ENCODE measurements around the gene SH3RF3. TPM values are rescaled to one million over a fixed set of nuclear protein-coding genes. Genes with fewer than 3 reads are reported as not detected.

Gene SH3RF3
- polyA plus RNA-seq, 2 donors = 1.1 to 1.3 TPM

- no peak overlapping the region for H3K4me3 ChIP-seq (ENCODE audit: low read depth in 1 of 2, low read length in 2 of 2)
- peak overlapping the region; percentile 82 to 90 for H3K27ac ChIP-seq (ENCODE audit: low read depth in 2 of 2, low read length in 1 of 2)
- H3K27me3 ChIP-seq (ENCODE audit: control insufficient read depth in 1 of 2, insufficient read depth in 2 of 2, low read length in 2 of 2) = no peaks in the 10 kb centered on the region
- no peaks in the 10 kb centered on the region for H3K9me3 ChIP-seq (ENCODE audit: control insufficient read depth in 2 of 2, insufficient read depth in 1 of 2, low read depth in 1 of 2, low read length in 1 of 2)
- no peaks in the 10 kb centered on the region for H3K36me3 ChIP-seq (ENCODE audit: control insufficient read depth in 2 of 2, insufficient read depth in 2 of 2, low read length in 1 of 2)
- 81 to 84% methylated on average over 10 of the region's 10 CpGs for WGBS, 2 donors
- peaks cover 14 to 26% of the 10 kb centered on the region in 2 donors for H3K4me1 ChIP-seq (ENCODE audit: control insufficient read depth in 2 of 2, insufficient read depth in 2 of 2, low read length in 1 of 2)
These were observed 114.7 kb downstream of the SH3RF3 start for GRCh38 chr2:109243526-109244303.

- no peaks in the 10 kb centered on the region for H3K9me3 ChIP-seq (ENCODE audit: control insufficient read depth in 2 of 2, insufficient read depth in 1 of 2, low read depth in 1 of 2, low read length in 1 of 2)
- H3K4me3 ChIP-seq (ENCODE audit: low read depth in 1 of 2, low read length in 2 of 2) = no peak overlapping the region
- peaks cover 14 to 26% of the 10 kb centered on the region in 2 donors for H3K4me1 ChIP-seq (ENCODE audit: control insufficient read depth in 2 of 2, insufficient read depth in 2 of 2, low read length in 1 of 2)
- no peaks in the 10 kb centered on the region for H3K36me3 ChIP-seq (ENCODE audit: control insufficient read depth in 2 of 2, insufficient read depth in 2 of 2, low read length in 1 of 2)
- no peaks in the 10 kb centered on the region for H3K27me3 ChIP-seq (ENCODE audit: control insufficient read depth in 1 of 2, insufficient read depth in 2 of 2, low read length in 2 of 2)
- no peak overlapping the region for H3K27ac ChIP-seq (ENCODE audit: low read depth in 2 of 2, low read length in 1 of 2)
These were observed 115.2 kb downstream of the SH3RF3 start for GRCh38 chr2:109244304-109244582.

- peak overlapping the region in 1 of 2 donors; percentile 3 for H3K27ac ChIP-seq (ENCODE audit: low read depth in 2 of 2, low read length in 1 of 2)
- H3K9me3 ChIP-seq (ENCODE audit: control insufficient read depth in 2 of 2, insufficient read depth in 1 of 2, low read depth in 1 of 2, low read length in 1 of 2) = no peaks in the 10 kb centered on the region
- no peaks in the 10 kb centered on the region for H3K27me3 ChIP-seq (ENCODE audit: control insufficient read depth in 1 of 2, insufficient read depth in 2 of 2, low read length in 2 of 2)
- no peak overlapping the region for H3K4me3 ChIP-seq (ENCODE audit: low read depth in 1 of 2, low read length in 2 of 2)
- peaks cover 14 to 26% of the 10 kb centered on the region in 2 donors for H3K4me1 ChIP-seq (ENCODE audit: control insufficient read depth in 2 of 2, insufficient read depth in 2 of 2, low read length in 1 of 2)
- 63 to 67% methylated on average over 4 of the region's 4 CpGs for WGBS, 2 donors
- H3K36me3 ChIP-seq (ENCODE audit: control insufficient read depth in 2 of 2, insufficient read depth in 2 of 2, low read length in 1 of 2) = no peaks in the 10 kb centered on the region
These were observed 115.9 kb downstream of the SH3RF3 start for GRCh38 chr2:109244750-109245382.

- no peak overlapping the region for H3K27ac ChIP-seq (ENCODE audit: low read depth in 2 of 2, low read length in 1 of 2)
- no peaks in the 10 kb centered on the region for H3K27me3 ChIP-seq (ENCODE audit: control insufficient read depth in 1 of 2, insufficient read depth in 2 of 2, low read length in 2 of 2)
- H3K4me3 ChIP-seq (ENCODE audit: low read depth in 1 of 2, low read length in 2 of 2) = no peak overlapping the region
- H3K9me3 ChIP-seq (ENCODE audit: control insufficient read depth in 2 of 2, insufficient read depth in 1 of 2, low read depth in 1 of 2, low read length in 1 of 2) = no peaks in the 10 kb centered on the region
- no peaks in the 10 kb centered on the region for H3K36me3 ChIP-seq (ENCODE audit: control insufficient read depth in 2 of 2, insufficient read depth in 2 of 2, low read length in 1 of 2)
- 93 to 97% methylated on average over 10 of the region's 10 CpGs for WGBS, 2 donors
- H3K4me1 ChIP-seq (ENCODE audit: control insufficient read depth in 2 of 2, insufficient read depth in 2 of 2, low read length in 1 of 2) = peaks cover 14 to 26% of the 10 kb centered on the region in 2 donors
These were observed 117.2 kb downstream of the SH3RF3 start for GRCh38 chr2:109246176-109246575.

- H3K4me1 ChIP-seq (ENCODE audit: control insufficient read depth in 2 of 2, insufficient read depth in 2 of 2, low read length in 1 of 2) = peaks cover 14 to 26% of the 10 kb centered on the region in 2 donors
- no peak overlapping the region for H3K4me3 ChIP-seq (ENCODE audit: low read depth in 1 of 2, low read length in 2 of 2)
- no peaks in the 10 kb centered on the region for H3K36me3 ChIP-seq (ENCODE audit: control insufficient read depth in 2 of 2, insufficient read depth in 2 of 2, low read length in 1 of 2)
- 93% methylated on average over 11 of the region's 11 CpGs for WGBS, 2 donors
- H3K9me3 ChIP-seq (ENCODE audit: control insufficient read depth in 2 of 2, insufficient read depth in 1 of 2, low read depth in 1 of 2, low read length in 1 of 2) = no peaks in the 10 kb centered on the region
- H3K27me3 ChIP-seq (ENCODE audit: control insufficient read depth in 1 of 2, insufficient read depth in 2 of 2, low read length in 2 of 2) = no peaks in the 10 kb centered on the region
- no peak overlapping the region for H3K27ac ChIP-seq (ENCODE audit: low read depth in 2 of 2, low read length in 1 of 2)
These were observed 117.6 kb downstream of the SH3RF3 start for GRCh38 chr2:109246616-109247015.

- Histone ChIP-seq H3K9me3 (ENCODE audit: control insufficient read depth in 2 of 2, insufficient read depth in 1 of 2, low read depth in 1 of 2, low read length in 1 of 2) (no peaks in the 10 kb centered on the region), H3K36me3 (ENCODE audit: control insufficient read depth in 2 of 2, insufficient read depth in 2 of 2, low read length in 1 of 2) (no peaks in the 10 kb centered on the region), H3K4me1 (ENCODE audit: control insufficient read depth in 2 of 2, insufficient read depth in 2 of 2, low read length in 1 of 2) (peaks cover 9 to 20% of the 10 kb centered on the region in 2 donors), H3K27ac (ENCODE audit: low read depth in 2 of 2, low read length in 1 of 2) (peak overlapping the region in 1 of 2 donors; percentile 53), H3K27me3 (ENCODE audit: control insufficient read depth in 1 of 2, insufficient read depth in 2 of 2, low read length in 2 of 2) (no peaks in the 10 kb centered on the region), H3K4me3 (ENCODE audit: low read depth in 1 of 2, low read length in 2 of 2) (no peak overlapping the region)
- 55 to 64% methylated on average over 8 of the region's 8 CpGs for WGBS, 2 donors
These were observed 118.3 kb downstream of the SH3RF3 start for GRCh38 chr2:109247340-109247739.

GRCh38 chr2:109247812-109248211, 118.8 kb downstream of the SH3RF3 start:
- Histone ChIP-seq H3K4me3 (ENCODE audit: low read depth in 1 of 2, low read length in 2 of 2) (no peak overlapping the region), H3K9me3 (ENCODE audit: control insufficient read depth in 2 of 2, insufficient read depth in 1 of 2, low read depth in 1 of 2, low read length in 1 of 2) (no peaks in the 10 kb centered on the region), H3K4me1 (ENCODE audit: control insufficient read depth in 2 of 2, insufficient read depth in 2 of 2, low read length in 1 of 2) (peaks cover 9 to 17% of the 10 kb centered on the region in 2 donors), H3K36me3 (ENCODE audit: control insufficient read depth in 2 of 2, insufficient read depth in 2 of 2, low read length in 1 of 2) (no peaks in the 10 kb centered on the region), H3K27ac (ENCODE audit: low read depth in 2 of 2, low read length in 1 of 2) (peak overlapping the region in 1 of 2 donors; percentile 53), H3K27me3 (ENCODE audit: control insufficient read depth in 1 of 2, insufficient read depth in 2 of 2, low read length in 2 of 2) (no peaks in the 10 kb centered on the region)
- 41 to 48% methylated on average over 3 of the region's 3 CpGs for WGBS, 2 donors

GRCh38 chr2:109248590-109248989, 119.6 kb downstream of the SH3RF3 start:
- no peaks in the 10 kb centered on the region for H3K27me3 ChIP-seq (ENCODE audit: control insufficient read depth in 1 of 2, insufficient read depth in 2 of 2, low read length in 2 of 2)
- 84 to 88% methylated on average over 2 of the region's 2 CpGs for WGBS, 2 donors
- H3K4me1 ChIP-seq (ENCODE audit: control insufficient read depth in 2 of 2, insufficient read depth in 2 of 2, low read length in 1 of 2) = peaks cover 6 to 12% of the 10 kb centered on the region in 2 donors
- H3K4me3 ChIP-seq (ENCODE audit: low read depth in 1 of 2, low read length in 2 of 2) = no peak overlapping the region
- no peaks in the 10 kb centered on the region for H3K36me3 ChIP-seq (ENCODE audit: control insufficient read depth in 2 of 2, insufficient read depth in 2 of 2, low read length in 1 of 2)
- no peaks in the 10 kb centered on the region for H3K9me3 ChIP-seq (ENCODE audit: control insufficient read depth in 2 of 2, insufficient read depth in 1 of 2, low read depth in 1 of 2, low read length in 1 of 2)
- H3K27ac ChIP-seq (ENCODE audit: low read depth in 2 of 2, low read length in 1 of 2) = no peak overlapping the region

GRCh38 chr2:109253217-109253616, 124.2 kb downstream of the SH3RF3 start:
- H3K9me3 ChIP-seq (ENCODE audit: control insufficient read depth in 2 of 2, insufficient read depth in 1 of 2, low read depth in 1 of 2, low read length in 1 of 2) = no peaks in the 10 kb centered on the region
- no peak overlapping the region for H3K27ac ChIP-seq (ENCODE audit: low read depth in 2 of 2, low read length in 1 of 2)
- no peak overlapping the region for H3K4me3 ChIP-seq (ENCODE audit: low read depth in 1 of 2, low read length in 2 of 2)
- H3K36me3 ChIP-seq (ENCODE audit: control insufficient read depth in 2 of 2, insufficient read depth in 2 of 2, low read length in 1 of 2) = no peaks in the 10 kb centered on the region
- peaks cover 0 to 8% of the 10 kb centered on the region in 2 donors for H3K4me1 ChIP-seq (ENCODE audit: control insufficient read depth in 2 of 2, insufficient read depth in 2 of 2, low read length in 1 of 2)
- no peaks in the 10 kb centered on the region for H3K27me3 ChIP-seq (ENCODE audit: control insufficient read depth in 1 of 2, insufficient read depth in 2 of 2, low read length in 2 of 2)
- WGBS, 2 donors = 92 to 95% methylated on average over 7 of the region's 7 CpGs
